IMR-90 (cell line): Measurements from ENCODE around the gene NRP2. TPM values are rescaled to one million over a fixed set of nuclear protein-coding genes. Genes with fewer than 3 reads are reported as not detected.

Experiments
- ATAC-seq: fragments of 200-7000 bp; cut with Tn5 transposase; 2 replicates; pipeline ENCODE4 v1.9.1; 2020; ENCODE audit warnings: low read depth, mild to moderate bottlenecking, moderate library complexity
- BruUV-seq: library from RNA; stranded (reverse); fragments of 400-500 nt; replicated peaks from 2 replicates; lab custom pipeline; 2021; lab: Mats Ljungman, UMichigan
- CTCF ChIA-PET: fragments of 300-600 bp; formaldehyde crosslinking; extraction: SDS; loops from one replicate; lab custom pipeline; 2021; ENCODE audit warnings: antibody characterized with exemption; lab: Yijun Ruan, JAX
- POLR2A ChIA-PET: fragments of 300-600 bp; sonication (Branson Sonifier 250); formaldehyde crosslinking; loops from one replicate; lab custom pipeline; 2022; ENCODE audit warnings: antibody characterized with exemption; ENCODE audit not compliant: unreplicated experiment; lab: Charles Lee
- DNase-seq: peaks from one replicate; pipeline ENCODE4 v3.0.0; 2013
- H2AFZ ChIP-seq: replicated peaks from 2 replicates; pipeline ENCODE3; 2013; ENCODE audit warnings: low read length, mild to moderate bottlenecking; ENCODE audit not compliant: poor library complexity
- H2AK5ac ChIP-seq: 2 replicates; pipeline ENCODE4 v1.6.1; 2013; ENCODE audit warnings: low read depth, low read length, inconsistent platforms
- H2AK9ac ChIP-seq: replicated peaks from 2 replicates; pipeline ENCODE3; 2013; ENCODE audit warnings: mild to moderate bottlenecking, low read depth, low read length, moderate library complexity; ENCODE audit not compliant: poor library complexity
- H2BK120ac ChIP-seq: 2 replicates; pipeline ENCODE4 v1.6.1; 2013; ENCODE audit warnings: low read depth, low read length, inconsistent platforms
- H2BK15ac ChIP-seq: 3 replicates; pipeline ENCODE4 v1.6.1; 2013; ENCODE audit warnings: low read depth, low read length, inconsistent platforms
- H2BK20ac ChIP-seq: 2 replicates; pipeline ENCODE4 v1.6.1; 2013; ENCODE audit warnings: low read depth, mild to moderate bottlenecking, inconsistent platforms, low read length, moderate library complexity
- H2BK5ac ChIP-seq: 2 replicates; pipeline ENCODE4 v1.6.1; 2013; ENCODE audit warnings: mild to moderate bottlenecking, low read depth, low read length, inconsistent platforms; ENCODE audit not compliant: poor library complexity, severe bottlenecking
- H3K14ac ChIP-seq: replicated peaks from 2 replicates; pipeline ENCODE4 v1.6.1; 2013; ENCODE audit warnings: low read depth, low read length, inconsistent platforms
- H3K18ac ChIP-seq: 2 replicates; pipeline ENCODE4 v1.6.1; 2013; ENCODE audit warnings: low read depth, low read length, control low read depth
- H3K23ac ChIP-seq: 2 replicates; pipeline ENCODE4 v1.6.1; 2013; ENCODE audit warnings: low read depth, low read length, inconsistent platforms
- H3K27ac ChIP-seq: 2 replicates; pipeline ENCODE4 v1.5.1; 2013; ENCODE audit warnings: mild to moderate bottlenecking, control low read depth, low read length; ENCODE audit not compliant: insufficient read depth
- H3K27me3 ChIP-seq: 2 replicates; pipeline ENCODE4 v1.6.1; 2013; ENCODE audit warnings: low read length; ENCODE audit not compliant: control insufficient read depth, insufficient read depth
- H3K36me3 ChIP-seq: 2 replicates; pipeline ENCODE4 v1.6.1; 2013; ENCODE audit warnings: low read length, mixed read lengths; ENCODE audit not compliant: control insufficient read depth, insufficient read depth
- H3K4ac ChIP-seq: 2 replicates; pipeline ENCODE4 v1.6.1; 2013; ENCODE audit warnings: low read depth, low read length, inconsistent platforms
- H3K4me1 ChIP-seq: 2 replicates; pipeline ENCODE4 v1.6.1; 2013; ENCODE audit warnings: low read length, mixed read lengths; ENCODE audit not compliant: control insufficient read depth, insufficient read depth
- H3K4me2 ChIP-seq: 2 replicates; pipeline ENCODE4 v1.6.1; 2013; ENCODE audit warnings: low read depth, mild to moderate bottlenecking, control low read depth, low read length, moderate library complexity
- H3K4me3 ChIP-seq: 2 replicates; pipeline ENCODE4 v1.5.1; 2013; ENCODE audit warnings: low read depth, mild to moderate bottlenecking, control low read depth, low read length, moderate library complexity; ENCODE audit not compliant: insufficient read depth
- H3K56ac ChIP-seq: 2 replicates; pipeline ENCODE4 v1.6.1; 2013; ENCODE audit warnings: low read length, inconsistent platforms; ENCODE audit not compliant: insufficient read depth; ENCODE audit errors: extremely low read depth
- H3K79me1 ChIP-seq, 2 experiments: 2 replicates each; pipeline ENCODE4 v1.6.1; 2013; ENCODE audit warnings: low read length in 2 of 2, inconsistent platforms in 1 of 2, low read depth in 1 of 2
- H3K9ac ChIP-seq: 2 replicates; pipeline ENCODE4 v1.6.1; 2013; ENCODE audit warnings: low read depth, low read length, control low read depth
- H3K9me1 ChIP-seq: 2 replicates; pipeline ENCODE4 v1.6.1; 2013; ENCODE audit warnings: low read length, inconsistent platforms; ENCODE audit not compliant: insufficient read depth
- H3K9me3 ChIP-seq: 2 replicates; pipeline ENCODE4 v1.6.1; 2013; ENCODE audit warnings: low read length; ENCODE audit not compliant: control insufficient read depth, insufficient read depth
- H4K20me1 ChIP-seq: 2 replicates; pipeline ENCODE4 v1.6.1; 2013; ENCODE audit warnings: low read length, inconsistent platforms; ENCODE audit not compliant: insufficient read depth
- H4K5ac ChIP-seq: 2 replicates; pipeline ENCODE4 v1.6.1; 2013; ENCODE audit warnings: mild to moderate bottlenecking, low read depth, low read length, control low read depth
- H4K8ac ChIP-seq, 2 experiments: 2 replicates each; pipeline ENCODE4 v1.6.1; 2013; ENCODE audit warnings: low read depth in 2 of 2, low read length in 2 of 2, control low read depth in 1 of 2, inconsistent platforms in 1 of 2
- H4K91ac ChIP-seq: 2 replicates; pipeline ENCODE4 v1.6.1; 2013; ENCODE audit warnings: low read depth, low read length, inconsistent platforms; ENCODE audit not compliant: insufficient read depth
- BHLHE40 ChIP-seq: fragments of 150-350 bp; IDR thresholded peaks from 2 replicates; pipeline ENCODE4 v1.6.1; 2016; ENCODE audit warnings: mild to moderate bottlenecking, low read depth, low read length
- CEBPB ChIP-seq: IDR thresholded peaks from 2 replicates; pipeline ENCODE4 v1.6.1; 2012; ENCODE audit warnings: low read depth, low read length, improper control_type of control experiment
- CHD1 ChIP-seq: IDR thresholded peaks from 2 replicates; pipeline ENCODE4 v1.6.1; 2012; ENCODE audit warnings: low read depth, low read length, improper control_type of control experiment
- FOS ChIP-seq: fragments of 150-350 bp; IDR thresholded peaks from 2 replicates; pipeline ENCODE4 v1.6.1; 2016; ENCODE audit warnings: low read depth, low read length
- MAFK ChIP-seq: IDR thresholded peaks from 2 replicates; pipeline ENCODE4 v1.6.1; 2012; ENCODE audit warnings: low read depth, low read length, improper control_type of control experiment
- MAZ ChIP-seq: IDR thresholded peaks from 2 replicates; pipeline ENCODE4 v1.6.1; 2012; ENCODE audit warnings: low read depth, mild to moderate bottlenecking, low read length, improper control_type of control experiment, moderate library complexity, borderline replicate concordance
- MXI1 ChIP-seq: IDR thresholded peaks from 2 replicates; pipeline ENCODE4 v1.6.1; 2012; ENCODE audit warnings: low read depth, mild to moderate bottlenecking, low read length, moderate library complexity, borderline replicate concordance
- NFE2L2 ChIP-seq: fragments of 150-350 bp; IDR thresholded peaks from 2 replicates; pipeline ENCODE4 v1.6.1; 2016; ENCODE audit warnings: low read depth, mild to moderate bottlenecking, low read length
- POLR2A ChIP-seq: IDR thresholded peaks from 2 replicates; pipeline ENCODE4 v1.6.1; 2012; ENCODE audit warnings: mild to moderate bottlenecking, low read depth, low read length
- RAD21 ChIP-seq: IDR thresholded peaks from 2 replicates; pipeline ENCODE4 v1.6.1; 2012; ENCODE audit warnings: low read length, improper control_type of control experiment
- RCOR1 ChIP-seq: IDR thresholded peaks from 2 replicates; pipeline ENCODE4 v1.6.1; 2012; ENCODE audit warnings: mild to moderate bottlenecking, low read length, improper control_type of control experiment; ENCODE audit not compliant: insufficient replicate concordance
- RFX5 ChIP-seq: IDR thresholded peaks from 2 replicates; pipeline ENCODE4 v1.8.0; 2012; ENCODE audit warnings: low read depth, mild to moderate bottlenecking, low read length, moderate library complexity
- SMC3 ChIP-seq: fragments of 150-350 bp; IDR thresholded peaks from 2 replicates; pipeline ENCODE4 v1.6.1; 2016; ENCODE audit warnings: low read depth, mild to moderate bottlenecking, antibody characterized with exemption, low read length, moderate library complexity
- WGBS, 2 experiments: methylation state at CpG; one replicate each; pipeline versions ENCODE4 v1.1.5 to v1.1.7; 2013; ENCODE audit warnings: missing lambda C conversion rate in 2 of 2; ENCODE audit not compliant: insufficient read length in 1 of 2; ENCODE audit errors: extremely low coverage in 2 of 2; 5-methylcytosine and 5-hydroxymethylcytosine counted together
- dilution Hi-C: fragments of 300-500 bp; cut with HindIII; formaldehyde crosslinking; loops from one replicate; pipeline ENCODE4 v1.14.3; 2018; ENCODE audit warnings: low sequenced_read_pairs; ENCODE audit not compliant: unreplicated experiment
- in situ Hi-C: fragments of 300-500 bp; cut with MboI; formaldehyde crosslinking; loops from 3 replicates; pipeline ENCODE4 v1.14.3; 2019; ENCODE audit warnings: low sequenced_read_pairs, inconsistent platforms, mixed read lengths
- intact Hi-C: fragments of 100-400 bp; cut with micrococcal nuclease; formaldehyde crosslinking; loops from 2 replicates; pipeline ENCODE4 v1.10.0; 2022
- polyA plus RNA-seq, 3 experiments: library from polyadenylated mRNA; depleted of rRNA; stranded (reverse); fragments of >200 nt; gene quantifications; 2 replicates each; pipeline ENCODE4 v1.2.3, GENCODE V29; 2012; ENCODE audit warnings: low replicate concordance in 1 of 3
- total RNA-seq: library from RNA; depleted of rRNA; stranded (reverse); fragments of >200 nt; gene quantifications from 2 replicates; pipeline ENCODE4 v1.2.3, GENCODE V29; 2012
- TF ChIP-seq, protein P1 (sequence below): fragments of 150-350 bp; IDR thresholded peaks from 2 replicates; pipeline ENCODE4 v1.6.1; 2016; ENCODE audit warnings: low read depth, mild to moderate bottlenecking, low read length, moderate library complexity, borderline replicate concordance
- TF ChIP-seq, protein P2 (sequence below): conservative IDR thresholded peaks from 2 replicates; pipeline ENCODE4 v1.5.1; 2012; ENCODE audit warnings: mild to moderate bottlenecking, low read depth, low read length, improper control_type of control experiment
- TF ChIP-seq, protein P3 (sequence below): fragments of 150-350 bp; IDR thresholded peaks from 2 replicates; pipeline ENCODE4 v1.6.1; 2017; ENCODE audit warnings: mild to moderate bottlenecking, antibody characterized with exemption, low read length, low read depth

Gene NRP2
- total and polyA plus RNA-seq, 2 of the 4 experiments (the other 2 are of a cell fraction): 46.4 to 51.3 TPM

DNA sequence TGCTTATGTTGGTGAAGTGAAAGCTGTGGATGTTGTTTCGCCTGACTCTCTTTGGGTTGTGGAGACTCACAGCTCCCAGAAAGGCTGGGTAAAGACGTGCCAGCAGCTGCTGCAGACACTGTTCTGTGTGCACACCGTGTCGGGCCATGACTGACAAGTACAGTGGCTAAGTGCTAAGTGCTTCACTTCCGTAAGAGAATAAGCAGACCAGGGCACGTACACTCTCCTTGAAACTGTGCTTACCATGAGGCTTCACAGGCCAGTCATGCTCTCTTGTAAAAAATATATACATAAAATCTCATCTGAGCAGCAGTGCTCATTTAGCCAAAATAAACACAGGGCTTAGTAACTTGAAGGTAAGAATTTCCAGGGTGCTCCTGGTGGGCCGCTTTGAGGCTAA is 86.0 kb downstream of the NRP2 start:
- dilution Hi-C loops: no loop called here
- H3K36me3 ChIP-seq: peaks cover 36% of the 10 kb centered on the region

More for the DNA sequence above, 86.0 kb downstream of the NRP2 start:
- H4K91ac ChIP-seq: peak overlapping the region; percentile 79
- no peak overlapping the region for H2AFZ ChIP-seq
- no peak overlapping the region for H3K9ac ChIP-seq
- no peak overlapping the region for H3K4me2 ChIP-seq
- peaks cover 6% of the 10 kb centered on the region for H3K27me3 ChIP-seq
- peaks cover 30% of the 10 kb centered on the region for H3K4me1 ChIP-seq
- ATAC-seq (no peak), DNase-seq (peak; percentile 15)
- H3K4ac ChIP-seq: peak overlapping the region; percentile 59
- H3K14ac ChIP-seq: peak overlapping the region; percentile 83
- H4K20me1 ChIP-seq: 0 out of 2 replicates have a peak, but pooled peaks cover 5% of the 10 kb centered on the region
- TF ChIP-seq RCOR1 (no peak), SMC3 (no peak), BHLHE40 (no peak), MAZ (no peak), MXI1 (no peak), POLR2A (no peak), CEBPB (no peak), RFX5 (no peak), NFE2L2 (no peak), CHD1 (no peak), RAD21 (no peak), MAFK (no peak), FOS (no peak)
- TF ChIP-seq, protein P1, sequence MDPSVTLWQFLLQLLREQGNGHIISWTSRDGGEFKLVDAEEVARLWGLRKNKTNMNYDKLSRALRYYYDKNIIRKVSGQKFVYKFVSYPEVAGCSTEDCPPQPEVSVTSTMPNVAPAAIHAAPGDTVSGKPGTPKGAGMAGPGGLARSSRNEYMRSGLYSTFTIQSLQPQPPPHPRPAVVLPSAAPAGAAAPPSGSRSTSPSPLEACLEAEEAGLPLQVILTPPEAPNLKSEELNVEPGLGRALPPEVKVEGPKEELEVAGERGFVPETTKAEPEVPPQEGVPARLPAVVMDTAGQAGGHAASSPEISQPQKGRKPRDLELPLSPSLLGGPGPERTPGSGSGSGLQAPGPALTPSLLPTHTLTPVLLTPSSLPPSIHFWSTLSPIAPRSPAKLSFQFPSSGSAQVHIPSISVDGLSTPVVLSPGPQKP: no peak
- TF ChIP-seq, protein P2, sequence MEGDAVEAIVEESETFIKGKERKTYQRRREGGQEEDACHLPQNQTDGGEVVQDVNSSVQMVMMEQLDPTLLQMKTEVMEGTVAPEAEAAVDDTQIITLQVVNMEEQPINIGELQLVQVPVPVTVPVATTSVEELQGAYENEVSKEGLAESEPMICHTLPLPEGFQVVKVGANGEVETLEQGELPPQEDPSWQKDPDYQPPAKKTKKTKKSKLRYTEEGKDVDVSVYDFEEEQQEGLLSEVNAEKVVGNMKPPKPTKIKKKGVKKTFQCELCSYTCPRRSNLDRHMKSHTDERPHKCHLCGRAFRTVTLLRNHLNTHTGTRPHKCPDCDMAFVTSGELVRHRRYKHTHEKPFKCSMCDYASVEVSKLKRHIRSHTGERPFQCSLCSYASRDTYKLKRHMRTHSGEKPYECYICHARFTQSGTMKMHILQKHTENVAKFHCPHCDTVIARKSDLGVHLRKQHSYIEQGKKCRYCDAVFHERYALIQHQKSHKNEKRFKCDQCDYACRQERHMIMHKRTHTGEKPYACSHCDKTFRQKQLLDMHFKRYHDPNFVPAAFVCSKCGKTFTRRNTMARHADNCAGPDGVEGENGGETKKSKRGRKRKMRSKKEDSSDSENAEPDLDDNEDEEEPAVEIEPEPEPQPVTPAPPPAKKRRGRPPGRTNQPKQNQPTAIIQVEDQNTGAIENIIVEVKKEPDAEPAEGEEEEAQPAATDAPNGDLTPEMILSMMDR: no peak
- TF ChIP-seq, protein P3, sequence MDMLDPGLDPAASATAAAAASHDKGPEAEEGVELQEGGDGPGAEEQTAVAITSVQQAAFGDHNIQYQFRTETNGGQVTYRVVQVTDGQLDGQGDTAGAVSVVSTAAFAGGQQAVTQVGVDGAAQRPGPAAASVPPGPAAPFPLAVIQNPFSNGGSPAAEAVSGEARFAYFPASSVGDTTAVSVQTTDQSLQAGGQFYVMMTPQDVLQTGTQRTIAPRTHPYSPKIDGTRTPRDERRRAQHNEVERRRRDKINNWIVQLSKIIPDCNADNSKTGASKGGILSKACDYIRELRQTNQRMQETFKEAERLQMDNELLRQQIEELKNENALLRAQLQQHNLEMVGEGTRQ: no peak
- no peak overlapping the region; the same call in none of the 2 replicates for H3K23ac ChIP-seq
- peak overlapping the region; percentile 47; the same call in 1 of the 2 replicates for H4K5ac ChIP-seq
- H2AK5ac ChIP-seq: peak overlapping the region; percentile 79
- no peak overlapping the region for H3K4me3 ChIP-seq
- CTCF ChIA-PET: interaction anchor here (1.0 to 1.2 kb wide), 2 partner anchors 10 to 13 kb away, joined by 3 to 4 read pairs; no protein-coding TSS in a partner anchor
- peak overlapping the region; percentile 67 for H2BK120ac ChIP-seq
- H3K9me3 ChIP-seq: no peaks in the 10 kb centered on the region
- H3K79me1 ChIP-seq: no peaks in the 10 kb centered on the region
- H2BK20ac ChIP-seq: peak overlapping the region; percentile 87
- POLR2A ChIA-PET: no interaction called here
- BruUV-seq: no TSS peak
- in situ Hi-C loops (no loop called here), intact Hi-C loops (loop anchor here (2.0 to 10.0 kb wide), 2 partner anchors 180 to 1504 kb away; no protein-coding TSS in a partner anchor)
- H2BK5ac ChIP-seq: peak overlapping the region; percentile 59
- H2AK9ac ChIP-seq: no peak overlapping the region
- 77% methylated on average over 5 of the region's 7 CpGs; no CpG with 5 or more reads in 1 of the 2 experiments for WGBS, 2 experiments
- H3K9me1 ChIP-seq: peaks cover 27% of the 10 kb centered on the region
- peak overlapping the region; percentile 69; the same call in 1 of the 2 replicates for H3K27ac ChIP-seq
- no peak overlapping the region for H3K56ac ChIP-seq
- H3K18ac ChIP-seq: peak overlapping the region; percentile 72
- peak overlapping the region; percentile 78; the same call in 2 of the 3 replicates for H2BK15ac ChIP-seq
- peak overlapping the region; percentile 1 to 25; a peak in 2 of 4 replicates for H4K8ac ChIP-seq
